Memory B cell (primary cell): ENCODE measurements around the gene HOXC10.
A peak's percentile ranks its signal among the peaks of the same experiment; 100 is the strongest.

Experiments
- ATAC-seq: fragments of 150-1000 bp; cut with Tn5 transposase; 2 replicates; pipeline ENCODE4 v1.10.0; 2021; ENCODE audit warnings: low read depth, mild to moderate bottlenecking, moderate library complexity
- DNase-seq, 2 donors: peaks; one replicate each; pipeline ENCODE4 v3.0.0; 2022; ENCODE audit warnings: low spot score in 2 of 2
- H3K27ac Mint-ChIP-seq: one replicate; pipeline ENCODE4 v1.8.0; 2022; ENCODE audit warnings: mild to moderate bottlenecking, moderate library complexity, mixed read lengths
- H3K27me3 Mint-ChIP-seq: one replicate; pipeline ENCODE4 v1.8.0; 2022; ENCODE audit warnings: mixed read lengths
- H3K36me3 Mint-ChIP-seq: one replicate; pipeline ENCODE4 v1.8.0; 2022; ENCODE audit warnings: mild to moderate bottlenecking, mixed read lengths
- H3K4me1 Mint-ChIP-seq: one replicate; pipeline ENCODE4 v1.8.0; 2022; ENCODE audit warnings: mixed read lengths
- H3K4me3 Mint-ChIP-seq: one replicate; pipeline ENCODE4 v1.8.0; 2022; ENCODE audit warnings: mild to moderate bottlenecking, moderate library complexity, mixed read lengths
- H3K9me3 Mint-ChIP-seq: one replicate; pipeline ENCODE4 v1.8.0; 2022; ENCODE audit warnings: mixed read lengths

Gene HOXC10

GRCh38 chr12:54019924-54020590 lies 35.1 kb downstream of the HOXC10 start:
- H3K4me1 Mint-ChIP-seq: peaks cover 19% of the 10 kb centered on the region
- peaks cover 2% of the 10 kb centered on the region for H3K36me3 Mint-ChIP-seq
- H3K27ac Mint-ChIP-seq: no peak overlapping the region
- peaks cover 23% of the 10 kb centered on the region for H3K27me3 Mint-ChIP-seq
- ATAC-seq: no peak
- no peak for DNase-seq
- peaks cover 1% of the 10 kb centered on the region for H3K9me3 Mint-ChIP-seq
- no peak overlapping the region for H3K4me3 Mint-ChIP-seq

GRCh38 chr12:54020591-54021405 lies 35.9 kb downstream of the HOXC10 start:
- Mint-ChIP-seq H3K9me3 (peaks cover 1% of the 10 kb centered on the region), H3K27ac (no peak overlapping the region), H3K36me3 (peaks cover 2% of the 10 kb centered on the region), H3K27me3 (peaks cover 23% of the 10 kb centered on the region), H3K4me3 (no peak overlapping the region), H3K4me1 (peaks cover 19% of the 10 kb centered on the region)
- ATAC-seq: no peak
- no peak for DNase-seq

- ATAC-seq: peak; percentile 21
These were observed 36.6 kb downstream of the HOXC10 start for GRCh38 chr12:54021432-54022013.

GRCh38 chr12:54022960-54023884 lies 38.3 kb downstream of the HOXC10 start:
- Mint-ChIP-seq H3K36me3 (no peaks in the 10 kb centered on the region), H3K27ac (no peak overlapping the region), H3K27me3 (peaks cover 26% of the 10 kb centered on the region), H3K9me3 (no peaks in the 10 kb centered on the region), H3K4me3 (no peak overlapping the region), H3K4me1 (peaks cover 8% of the 10 kb centered on the region)
- ATAC-seq (no peak), DNase-seq (no peak)

More at GRCh38 chr12:54021432-54022013, 36.6 kb downstream of the HOXC10 start:
- no peak overlapping the region for H3K27ac Mint-ChIP-seq
- peaks cover 26% of the 10 kb centered on the region for H3K27me3 Mint-ChIP-seq
- no peak for DNase-seq
- H3K4me3 Mint-ChIP-seq: no peak overlapping the region
- peaks cover 19% of the 10 kb centered on the region for H3K4me1 Mint-ChIP-seq
- peaks cover 1% of the 10 kb centered on the region for H3K9me3 Mint-ChIP-seq
- H3K36me3 Mint-ChIP-seq: peaks cover 2% of the 10 kb centered on the region

GRCh38 chr12:54024127-54024526 lies 39.2 kb downstream of the HOXC10 start:
- ATAC-seq (no peak), DNase-seq (no peak)
- H3K4me3 Mint-ChIP-seq: no peak overlapping the region
- peaks cover 8% of the 10 kb centered on the region for H3K4me1 Mint-ChIP-seq
- H3K27ac Mint-ChIP-seq: no peak overlapping the region
- peaks cover 30% of the 10 kb centered on the region for H3K27me3 Mint-ChIP-seq
- H3K36me3 Mint-ChIP-seq: no peaks in the 10 kb centered on the region
- H3K9me3 Mint-ChIP-seq: no peaks in the 10 kb centered on the region

- Mint-ChIP-seq H3K27ac (no peak overlapping the region), H3K4me1 (peaks cover 8% of the 10 kb centered on the region), H3K36me3 (no peaks in the 10 kb centered on the region), H3K9me3 (no peaks in the 10 kb centered on the region), H3K27me3 (peaks cover 30% of the 10 kb centered on the region), H3K4me3 (no peak overlapping the region)
- DNase-seq: no peak
- no peak for ATAC-seq
These were observed 39.8 kb downstream of the HOXC10 start for GRCh38 chr12:54024581-54025305.

- H3K27ac Mint-ChIP-seq: no peak overlapping the region
- ATAC-seq (no peak), DNase-seq (no peak)
- peaks cover 7% of the 10 kb centered on the region for H3K4me1 Mint-ChIP-seq
- peaks cover 32% of the 10 kb centered on the region for H3K27me3 Mint-ChIP-seq
- no peaks in the 10 kb centered on the region for H3K9me3 Mint-ChIP-seq
- H3K36me3 Mint-ChIP-seq: no peaks in the 10 kb centered on the region
- no peak overlapping the region for H3K4me3 Mint-ChIP-seq
These were observed 40.8 kb downstream of the HOXC10 start for GRCh38 chr12:54025499-54026405.

GRCh38 chr12:54026640-54027441 lies 41.9 kb downstream of the HOXC10 start:
- Mint-ChIP-seq H3K4me3 (no peak overlapping the region), H3K4me1 (peaks cover 3% of the 10 kb centered on the region), H3K9me3 (no peaks in the 10 kb centered on the region), H3K36me3 (no peaks in the 10 kb centered on the region), H3K27ac (no peak overlapping the region), H3K27me3 (peaks cover 30% of the 10 kb centered on the region)
- DNase-seq: no peak
- ATAC-seq: no peak

- H3K36me3 Mint-ChIP-seq: no peaks in the 10 kb centered on the region
- peaks cover 3% of the 10 kb centered on the region for H3K4me1 Mint-ChIP-seq
- H3K27ac Mint-ChIP-seq: no peak overlapping the region
- peaks cover 35% of the 10 kb centered on the region for H3K27me3 Mint-ChIP-seq
- no peak for ATAC-seq
- no peak for DNase-seq
- H3K9me3 Mint-ChIP-seq: no peaks in the 10 kb centered on the region
- H3K4me3 Mint-ChIP-seq: no peak overlapping the region
These were observed 42.5 kb downstream of the HOXC10 start for GRCh38 chr12:54027442-54027786.

GRCh38 chr12:54028314-54029201 lies 43.6 kb downstream of the HOXC10 start, which contains the start of gene HOXC6:
Gene HOXC6, plus strand, starts transcription at chr12:54028440. Its CDS starts 82 bp downstream, at chr12:54028522.
- no peak for ATAC-seq
- H3K9me3 Mint-ChIP-seq: peaks cover 3% of the 10 kb centered on the region
- DNase-seq: no peak
- no peak within 1 kb of the TSS for H3K4me3 Mint-ChIP-seq
- peaks cover 7% of the 10 kb centered on the region for H3K4me1 Mint-ChIP-seq
- no peak within 1 kb of the TSS for H3K27ac Mint-ChIP-seq
- H3K36me3 Mint-ChIP-seq: no peaks in the 10 kb centered on the region
- H3K27me3 Mint-ChIP-seq: peaks cover 34% of the 10 kb centered on the region
